ENCODE measurements around the gene WHRN. TPM values are rescaled to one million over a fixed set of nuclear protein-coding genes. Genes with fewer than 3 reads are reported as not detected.

WHRN gene
- total and polyA plus RNA-seq, 2 of the 8 experiments (the other 6 are each of a cell fraction or from before 2014, with no cell fraction given), result 4.4 to 7.7 TPM

GRCh38 chr9:114529285-114529684, 24.0 kb upstream of the WHRN start (continued):
- TF ChIP-seq CHD7 (IDR thresholded peaks at IDR 0.05; ENCODE audit: insufficient replicate concordance, low read length), result no peak
- TF ChIP-seq CBX5 (IDR thresholded peaks at IDR 0.05; ENCODE audit: low read depth, low read length), result no peak
- TF ChIP-seq TCF12 (IDR thresholded peaks at IDR 0.05; ENCODE audit: low read depth, low read length), result no peak
- no peak for TF ChIP-seq SP4 (IDR thresholded peaks at IDR 0.05; ENCODE audit: low read length)
- no peak for TF ChIP-seq POU5F1 (IDR thresholded peaks at IDR 0.05; ENCODE audit: low read depth, low read length)
- no peak for TF ChIP-seq YY1 (IDR thresholded peaks at IDR 0.05; ENCODE audit: low read depth, low read length)
- no peak for TF ChIP-seq POLR2A (IDR thresholded peaks at IDR 0.05; ENCODE audit: control extremely low read depth in 1 of 2, low read depth in 2 of 2, low read length in 2 of 2)
- TF ChIP-seq HDAC6 (IDR thresholded peaks at IDR 0.05; ENCODE audit: low read depth, low read length), result no peak
- TF ChIP-seq BRCA1 (IDR thresholded peaks at IDR 0.05; ENCODE audit: low read depth, low read length), result no peak
- TF ChIP-seq SIRT6 (IDR thresholded peaks at IDR 0.05; ENCODE audit: low read length), result no peak
- no peak for TF ChIP-seq GABPA (IDR thresholded peaks at IDR 0.05; ENCODE audit: borderline replicate concordance, insufficient read depth, low read length)
- TF ChIP-seq ASH2L (IDR thresholded peaks at IDR 0.05; ENCODE audit: low read length), result no peak
- no peak for TF ChIP-seq TAF1 (IDR thresholded peaks at IDR 0.05; ENCODE audit: low read depth, low read length)
- no peak for TF ChIP-seq CHD1 (IDR thresholded peaks at IDR 0.05; ENCODE audit: low read depth, low read length)

All from H1 (cell line).